ENCODE results near the gene TSSC4.

The TSSC4 gene

DNA sequence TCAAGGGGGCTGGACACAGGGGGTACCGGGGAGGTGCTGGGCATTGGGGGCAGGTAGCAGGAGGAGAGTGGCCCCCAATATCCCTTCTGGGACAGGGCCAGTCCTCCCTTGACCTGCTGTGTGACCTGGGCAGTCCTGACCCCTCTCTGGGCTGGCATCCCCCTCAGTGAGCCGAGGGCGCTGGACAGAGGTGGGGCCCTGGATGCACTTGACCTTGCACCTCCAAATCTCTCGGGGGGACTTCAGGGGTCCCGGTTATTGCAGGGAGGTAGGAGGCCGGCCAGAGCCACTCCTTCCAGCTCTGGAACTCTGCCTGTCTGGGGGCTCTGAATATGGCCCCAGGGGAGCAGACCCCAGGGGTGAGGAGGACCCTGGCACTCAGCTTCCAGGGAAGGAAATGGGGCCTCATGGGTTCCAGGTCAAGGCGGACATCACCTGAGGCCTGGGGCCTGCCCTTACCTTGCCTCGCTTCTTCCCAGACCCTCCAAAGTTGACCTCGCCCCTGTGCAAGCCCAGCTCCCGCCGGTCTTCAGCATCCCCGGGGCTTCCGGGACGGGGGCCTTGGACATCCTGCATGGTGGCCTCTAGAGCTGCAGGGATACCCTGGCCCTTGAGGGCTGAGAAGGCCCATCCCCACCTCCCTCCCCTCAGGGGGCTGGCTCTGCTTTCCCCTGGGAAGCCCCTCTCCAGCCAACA lies 22.1 kb downstream of the TSSC4 start:
- Histone ChIP-seq H3K36me3 (no peaks in the 10 kb centered on the region), H3K4me3 (ENCODE audit: low read depth, low read length) (no peak overlapping the region), H3K9me3 (ENCODE audit: severe bottlenecking) (no peaks in the 10 kb centered on the region), H3K27ac (no peak overlapping the region), H3K27me3 (ENCODE audit: insufficient read depth, low read depth, severe bottlenecking) (peaks cover 66% of the 10 kb centered on the region)
- TF ChIP-seq, protein P1, sequence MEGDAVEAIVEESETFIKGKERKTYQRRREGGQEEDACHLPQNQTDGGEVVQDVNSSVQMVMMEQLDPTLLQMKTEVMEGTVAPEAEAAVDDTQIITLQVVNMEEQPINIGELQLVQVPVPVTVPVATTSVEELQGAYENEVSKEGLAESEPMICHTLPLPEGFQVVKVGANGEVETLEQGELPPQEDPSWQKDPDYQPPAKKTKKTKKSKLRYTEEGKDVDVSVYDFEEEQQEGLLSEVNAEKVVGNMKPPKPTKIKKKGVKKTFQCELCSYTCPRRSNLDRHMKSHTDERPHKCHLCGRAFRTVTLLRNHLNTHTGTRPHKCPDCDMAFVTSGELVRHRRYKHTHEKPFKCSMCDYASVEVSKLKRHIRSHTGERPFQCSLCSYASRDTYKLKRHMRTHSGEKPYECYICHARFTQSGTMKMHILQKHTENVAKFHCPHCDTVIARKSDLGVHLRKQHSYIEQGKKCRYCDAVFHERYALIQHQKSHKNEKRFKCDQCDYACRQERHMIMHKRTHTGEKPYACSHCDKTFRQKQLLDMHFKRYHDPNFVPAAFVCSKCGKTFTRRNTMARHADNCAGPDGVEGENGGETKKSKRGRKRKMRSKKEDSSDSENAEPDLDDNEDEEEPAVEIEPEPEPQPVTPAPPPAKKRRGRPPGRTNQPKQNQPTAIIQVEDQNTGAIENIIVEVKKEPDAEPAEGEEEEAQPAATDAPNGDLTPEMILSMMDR (IDR thresholded peaks at IDR 0.05; ENCODE audit: low read depth, low read length): no peak
- no peak for DNase-seq

DNA sequence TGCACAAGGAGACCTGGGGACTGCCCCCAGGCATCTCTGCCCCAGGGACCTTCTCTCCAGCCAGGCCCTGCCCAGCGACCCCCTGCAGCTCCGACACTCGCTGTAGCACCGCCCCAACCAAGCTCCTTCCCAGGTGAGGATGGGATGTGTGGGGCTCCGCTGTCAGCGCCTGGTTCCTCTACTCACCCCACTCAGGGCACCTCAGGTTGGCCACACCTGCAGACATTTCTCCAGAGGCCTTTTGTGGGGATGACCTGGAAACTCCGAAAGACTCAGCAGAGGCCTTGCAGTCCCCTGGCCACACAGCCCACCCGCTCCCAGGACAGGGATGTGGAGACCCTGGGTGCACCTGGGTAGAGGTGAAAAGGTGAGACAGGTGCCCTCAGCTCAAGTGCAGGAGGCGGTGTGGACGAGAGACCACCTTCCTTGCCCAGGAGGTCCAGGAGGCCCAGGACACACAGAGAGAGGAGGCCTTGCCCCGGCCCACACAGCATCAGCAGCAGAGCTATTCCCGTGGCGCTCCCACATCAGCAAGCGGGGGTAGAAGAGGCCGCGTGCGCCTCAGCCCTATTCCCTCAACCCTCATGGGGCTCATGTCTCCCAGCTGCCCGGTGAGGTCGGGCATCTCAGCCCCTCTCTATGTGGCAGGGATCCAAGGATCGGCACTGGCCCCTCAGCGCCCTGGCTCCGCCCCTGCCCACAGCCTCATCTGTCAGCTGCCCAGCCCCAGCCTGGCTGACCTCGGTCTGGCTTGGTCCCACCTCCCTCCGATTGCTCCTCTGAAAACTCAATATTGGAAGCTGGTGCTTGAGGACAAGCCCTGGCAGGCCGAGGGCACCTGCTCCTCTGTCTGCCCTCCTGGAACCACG lies 22.8 kb downstream of the TSSC4 start:
- TF ChIP-seq, protein P1 (IDR thresholded peaks at IDR 0.05; ENCODE audit: low read depth, low read length): no peak
- H3K27me3 ChIP-seq (ENCODE audit: insufficient read depth, low read depth, severe bottlenecking): peaks cover 71% of the 10 kb centered on the region
- H3K27ac ChIP-seq: no peak overlapping the region
- no peak for DNase-seq
- no peaks in the 10 kb centered on the region for H3K9me3 ChIP-seq (ENCODE audit: severe bottlenecking)
- H3K36me3 ChIP-seq: no peaks in the 10 kb centered on the region
- H3K4me3 ChIP-seq (ENCODE audit: low read depth, low read length): no peak overlapping the region

DNA sequence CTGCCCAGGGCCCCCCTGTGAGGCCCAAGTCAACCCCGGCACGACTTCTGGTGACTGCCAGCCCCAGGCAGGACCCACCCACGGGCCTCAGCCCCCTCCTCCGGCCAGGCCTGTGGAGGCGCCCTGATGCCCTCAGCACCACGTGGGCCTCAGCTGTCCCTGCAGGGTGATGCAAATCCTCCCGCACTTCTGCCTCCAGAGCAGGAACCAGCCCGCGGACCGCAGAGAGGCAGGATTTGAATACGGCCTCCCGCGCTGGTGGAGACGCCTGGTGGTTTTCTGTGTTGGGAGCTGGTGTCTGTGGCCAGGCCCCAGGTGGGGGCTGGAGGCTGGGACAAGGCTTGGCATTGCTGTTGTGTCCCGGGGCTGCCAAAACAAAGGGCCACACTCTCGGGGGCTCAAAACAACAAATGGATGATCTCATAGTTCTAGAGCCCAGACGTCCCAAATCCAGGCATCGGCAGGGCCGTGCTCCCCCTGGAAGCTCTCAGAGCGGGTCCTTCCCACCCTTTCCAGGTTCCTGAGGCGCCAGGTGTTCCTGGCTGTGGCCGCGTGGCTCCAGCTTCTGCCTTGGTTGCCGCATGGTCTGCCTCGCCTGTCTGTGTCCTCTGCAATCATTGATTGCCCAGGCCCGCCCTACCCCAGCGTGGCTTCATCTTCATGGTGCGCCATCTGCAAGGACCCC lies 24.4 kb downstream of the TSSC4 start:
- TF ChIP-seq, protein P1 (IDR thresholded peaks at IDR 0.05; ENCODE audit: low read depth, low read length): no peak
- Histone ChIP-seq H3K27me3 (ENCODE audit: insufficient read depth, low read depth, severe bottlenecking) (peaks cover 71% of the 10 kb centered on the region), H3K9me3 (ENCODE audit: severe bottlenecking) (no peaks in the 10 kb centered on the region), H3K36me3 (no peaks in the 10 kb centered on the region), H3K4me3 (ENCODE audit: low read depth, low read length) (no peak overlapping the region), H3K27ac (no peak overlapping the region)
- no peak for DNase-seq

DNA sequence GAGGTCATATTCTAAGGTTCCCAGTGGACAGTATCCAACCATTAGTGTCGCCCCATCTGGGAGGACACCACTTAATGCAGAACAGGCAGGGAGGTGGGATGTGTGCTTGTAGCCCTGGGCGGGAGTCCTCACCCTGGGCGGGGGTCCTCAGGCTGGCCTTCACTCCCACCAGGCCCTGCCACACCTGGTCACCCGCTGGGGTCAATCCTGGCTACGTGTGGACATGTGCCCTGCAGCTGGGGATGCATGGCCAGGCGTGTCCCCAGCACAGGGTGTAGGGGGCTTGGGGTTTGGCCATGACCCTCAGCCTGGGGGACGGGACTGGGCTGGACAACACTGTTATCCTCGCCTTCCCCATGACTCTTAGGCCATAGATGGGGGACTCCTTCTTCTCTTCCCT lies 25.0 kb downstream of the TSSC4 start:
- TF ChIP-seq, protein P1 (IDR thresholded peaks at IDR 0.05; ENCODE audit: low read depth, low read length): no peak
- Histone ChIP-seq H3K27me3 (ENCODE audit: insufficient read depth, low read depth, severe bottlenecking) (peaks cover 69% of the 10 kb centered on the region), H3K4me3 (ENCODE audit: low read depth, low read length) (no peak overlapping the region), H3K9me3 (ENCODE audit: severe bottlenecking) (no peaks in the 10 kb centered on the region), H3K27ac (no peak overlapping the region), H3K36me3 (no peaks in the 10 kb centered on the region)
- DNase-seq: no peak

DNA sequence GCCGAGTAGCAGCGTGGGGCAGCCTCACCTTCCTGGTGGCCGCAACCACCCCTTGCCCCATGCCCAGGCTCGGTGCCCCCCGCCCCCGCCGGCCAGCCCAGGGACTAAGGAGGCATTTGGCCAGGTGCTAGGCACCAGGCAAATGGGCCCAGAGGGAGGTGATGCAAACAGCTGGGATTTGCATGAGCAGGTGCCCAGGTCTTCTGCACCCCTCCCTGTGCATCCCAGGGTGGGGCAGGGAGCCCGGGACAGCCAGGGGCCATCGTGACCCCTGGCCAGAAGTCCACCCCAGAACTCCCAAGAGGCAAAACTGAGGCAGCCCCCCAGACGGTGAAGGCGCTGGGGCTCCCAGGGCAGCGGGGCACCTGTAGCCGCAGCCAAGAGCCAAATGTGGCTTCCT lies 25.7 kb downstream of the TSSC4 start:
- no peak for DNase-seq
- Histone ChIP-seq H3K27me3 (ENCODE audit: insufficient read depth, low read depth, severe bottlenecking) (peaks cover 61% of the 10 kb centered on the region), H3K9me3 (ENCODE audit: severe bottlenecking) (no peaks in the 10 kb centered on the region), H3K27ac (no peak overlapping the region), H3K4me3 (ENCODE audit: low read depth, low read length) (no peak overlapping the region), H3K36me3 (no peaks in the 10 kb centered on the region)
- TF ChIP-seq, protein P1 (IDR thresholded peaks at IDR 0.05; ENCODE audit: low read depth, low read length): no peak

All from WERI-Rb-1 (cell line).